GM12878 (cell line): ENCODE data around the gene PPP3CA. TPM values are rescaled to one million over a fixed set of nuclear protein-coding genes. Genes with fewer than 3 reads are reported as not detected.

Experiments used
- ATAC-seq: fragments of 200-7000 bp; cut with Tn5 transposase; 3 replicates; pipeline ENCODE4 v1.9.1; 2020; ENCODE audit warnings: mild to moderate bottlenecking, moderate library complexity
- BruUV-seq: library from RNA; stranded (reverse); fragments of 400-500 nt; replicated peaks from 2 replicates; lab custom pipeline; 2021; lab: Mats Ljungman, UMichigan
- CTCF ChIA-PET: fragments of 300-600 bp; sonication (Branson Sonifier 250); formaldehyde crosslinking; extraction: SDS; loops from one replicate; lab custom pipeline; 2021; ENCODE audit warnings: inconsistent platforms; lab: Yijun Ruan, JAX
- POLR2A ChIA-PET: fragments of 350-600 bp; formaldehyde crosslinking; extraction: SDS; loops from one replicate; lab custom pipeline; 2021; ENCODE audit warnings: inconsistent platforms; lab: Charles Lee
- RAD21 ChIA-PET: fragments of 300-600 bp; sonication (Branson Sonifier 250); formaldehyde crosslinking; loops from one replicate; lab custom pipeline; 2023; ENCODE audit warnings: antibody characterized with exemption; ENCODE audit not compliant: unreplicated experiment; lab: Charles Lee
- SMC1A ChIA-PET: fragments of 300-600 bp; sonication (Branson Sonifier 250); formaldehyde crosslinking; loops from one replicate; lab custom pipeline; 2023; ENCODE audit not compliant: unreplicated experiment, uncharacterized antibody; lab: Charles Lee
- DNase-seq: peaks from one replicate; pipeline ENCODE4 v3.0.0-alpha.2; 2011; ENCODE audit warnings: low read depth, low spot score
- FAIRE-seq: peaks from 3 replicates; lab custom pipeline; 2011; peaks lifted over from hg19 to GRCh38; lab: Jason Lieb, UNC
- H2AFZ ChIP-seq: 2 replicates; pipeline ENCODE4 v1.6.0; 2011; ENCODE audit warnings: low read depth, low read length, control low read depth; ENCODE audit not compliant: control insufficient read depth
- H3K27ac ChIP-seq: 2 replicates; pipeline ENCODE4 v1.5.1; 2011; ENCODE audit warnings: control low read depth; ENCODE audit not compliant: control insufficient read depth, insufficient read depth
- H3K27me3 ChIP-seq, 2 experiments: replicated peaks in 1 of 2; 2 replicates each; pipeline versions ENCODE4 v1.6.0 to v1.6.1; 2011; ENCODE audit warnings: low read length in 1 of 2; ENCODE audit not compliant: control insufficient read depth in 2 of 2, insufficient read depth in 2 of 2
- H3K36me3 ChIP-seq, 2 experiments: 2 replicates each; pipeline ENCODE4 v1.5.1; 2011; ENCODE audit warnings: low read length in 1 of 2; ENCODE audit not compliant: control insufficient read depth in 2 of 2, insufficient read depth in 2 of 2
- H3K4me1 ChIP-seq: 2 replicates; pipeline ENCODE4 v1.6.1; 2011; ENCODE audit warnings: mild to moderate bottlenecking, low read length, moderate library complexity, mixed read lengths; ENCODE audit not compliant: control insufficient read depth, insufficient read depth
- H3K4me2 ChIP-seq: 2 replicates; pipeline ENCODE4 v1.6.0; 2011; ENCODE audit warnings: control low read depth; ENCODE audit not compliant: control insufficient read depth, insufficient read depth
- H3K4me3 ChIP-seq: fragments of 200-600 bp; sonication (generic); 2 replicates; pipeline ENCODE4 v1.5.1; 2016
- H3K79me2 ChIP-seq: 2 replicates; pipeline ENCODE4 v1.6.0; 2011; ENCODE audit warnings: low read length; ENCODE audit not compliant: control insufficient read depth, insufficient read depth
- H3K9ac ChIP-seq: 2 replicates; pipeline ENCODE4 v1.8.0; 2011; ENCODE audit warnings: low read length, control low read depth, mixed read lengths; ENCODE audit not compliant: control insufficient read depth, insufficient read depth
- H3K9me3 ChIP-seq: replicated peaks from 3 replicates; pipeline ENCODE4 v1.5.1; 2011; ENCODE audit warnings: mild to moderate bottlenecking, low read length; ENCODE audit not compliant: control insufficient read depth, insufficient read depth
- H4K20me1 ChIP-seq: 2 replicates; pipeline ENCODE4 v1.6.0; 2011; ENCODE audit not compliant: control insufficient read depth, insufficient read depth
- CBX3 ChIP-seq: fragments of 200-600 bp; sonication (generic); IDR thresholded peaks from 2 replicates; pipeline ENCODE4 v1.6.1; 2016; ENCODE audit warnings: low read depth, borderline replicate concordance
- CREM ChIP-seq: IDR thresholded peaks from 2 replicates; pipeline ENCODE4 v1.6.1; 2014; ENCODE audit warnings: antibody characterized with exemption, low read depth
- CUX1 ChIP-seq: IDR thresholded peaks from 2 replicates; pipeline ENCODE4 v1.6.1; 2012; ENCODE audit warnings: improper control_type of control experiment, low read depth, low read length; ENCODE audit not compliant: insufficient replicate concordance
- HDGF ChIP-seq: fragments of 450-650 bp; IDR thresholded peaks from 2 replicates; pipeline ENCODE4 v1.6.1; 2016; ENCODE audit warnings: antibody characterized with exemption
- LARP7 ChIP-seq: fragments of 450-650 bp; IDR thresholded peaks from 2 replicates; pipeline ENCODE4 v1.6.1; 2017; ENCODE audit warnings: mild to moderate bottlenecking
- PKNOX1 ChIP-seq: fragments of 450-650 bp; IDR thresholded peaks from 2 replicates; pipeline ENCODE4 v1.6.1; 2016; ENCODE audit warnings: mild to moderate bottlenecking
- RAD21 ChIP-seq: IDR thresholded peaks from 2 replicates; pipeline ENCODE4 v1.6.1; 2011; ENCODE audit warnings: mild to moderate bottlenecking, low read depth, low read length, moderate library complexity; ENCODE audit not compliant: insufficient read depth
- SMAD1 ChIP-seq: fragments of 450-650 bp; IDR thresholded peaks from 2 replicates; pipeline ENCODE4 v1.6.1; 2018; ENCODE audit warnings: mild to moderate bottlenecking, low read depth; ENCODE audit not compliant: partially characterized antibody
- SUZ12 ChIP-seq: fragments of 200-600 bp; sonication (generic); IDR thresholded peaks from one replicate; pipeline ENCODE4 v1.6.1; 2018; ENCODE audit warnings: antibody characterized with exemption, mild to moderate bottlenecking; ENCODE audit not compliant: unreplicated experiment
- WRNIP1 ChIP-seq: IDR thresholded peaks from 2 replicates; pipeline ENCODE4 v1.6.1; 2011; ENCODE audit warnings: low read depth, low read length, improper control_type of control experiment, borderline replicate concordance
- ZNF207 ChIP-seq: fragments of 450-650 bp; IDR thresholded peaks from 2 replicates; pipeline ENCODE4 v1.6.1; 2014; ENCODE audit warnings: antibody characterized with exemption, mild to moderate bottlenecking, borderline replicate concordance
- WGBS: methylation state at CpG from one replicate; pipeline ENCODE4 v1.1.6; 2016; ENCODE audit warnings: low lambda C conversion rate; ENCODE audit not compliant: insufficient replicate concordance, insufficient coverage; ENCODE audit errors: missing lambda C conversion rate; 5-methylcytosine and 5-hydroxymethylcytosine counted together
- in situ Hi-C: fragments of 300-500 bp; cut with MboI; formaldehyde crosslinking; loops from 9 replicates; pipeline ENCODE4 v1.14.3; 2018; ENCODE audit warnings: mixed read lengths
- intact Hi-C: fragments of 100-400 bp; cut with micrococcal nuclease; formaldehyde crosslinking; loops from one replicate; pipeline ENCODE4 v1.14.2; 2022; ENCODE audit not compliant: unreplicated experiment
- polyA plus RNA-seq, 11 experiments: library from polyadenylated mRNA; depleted of rRNA in 4 of 11; unstranded in 6 of 11; stranded (reverse) in 5 of 11; fragments of >200 nt; fragmentation: Nextera tagmentation in 4 of 11; fragmentation: Illumina TruSeq in 1 of 11; extraction: Ambion mirVana in 4 of 11; extraction: Trizol in 1 of 11; gene quantifications; 1 replicate in 1 of 11; 2 replicates in 10 of 11; pipeline versions ENCODE4 v1.2.1 to v1.2.3, GENCODE V29; 2011 to 2016; ENCODE audit warnings: inconsistent platforms in 2 of 11, missing spikeins in 2 of 11, low read depth in 1 of 11
- total RNA-seq, 4 experiments: library from RNA; depleted of rRNA in 3 of 4; stranded (reverse); fragments of >200 nt in 3 of 4; fragmentation: Illumina TruSeq in 1 of 4; extraction: Trizol in 1 of 4; gene quantifications; 2 replicates each; pipeline versions ENCODE4 v1.2.1 to v1.2.3, GENCODE V29; 2013 to 2021
- TF ChIP-seq, protein P1 (sequence below): fragments of 150-350 bp; IDR thresholded peaks from 2 replicates; pipeline ENCODE4 v1.6.1; 2016; ENCODE audit warnings: low read depth, low read length
- TF ChIP-seq, protein P2 (sequence below): IDR thresholded peaks from 2 replicates; pipeline ENCODE4 v1.6.1; 2011; ENCODE audit warnings: low read depth, mild to moderate bottlenecking, low read length, moderate library complexity, borderline replicate concordance; ENCODE audit errors: extremely low read depth

PPP3CA gene
- total and polyA plus RNA-seq, 10 of the 15 experiments (the other 5 are each of a cell fraction or from before 2014, with no cell fraction given): 0.33 to 9.0 (median 1.0) TPM

- Histone ChIP-seq H3K79me2 (no peaks in the 10 kb centered on the region; the same call in none of the 2 replicates), H3K27me3 (no peaks in the 10 kb centered on the region), H3K4me3 (no peak overlapping the region), H3K9ac (no peak overlapping the region), H3K36me3 (no peaks in the 10 kb centered on the region), H4K20me1 (no peaks in the 10 kb centered on the region), H2AFZ (no peak overlapping the region), H3K9me3 (no peaks in the 10 kb centered on the region; the same call in 2 of the 3 replicates), H3K4me1 (peaks cover 9% of the 10 kb centered on the region; the same call in 1 of the 2 replicates), H3K27ac (no peak overlapping the region), H3K4me2 (no peak overlapping the region)
- FAIRE-seq (no peak), DNase-seq (no peak), ATAC-seq (no peak)
- SMC1A ChIA-PET: no interaction called here
- intact Hi-C loops (no loop called here), in situ Hi-C loops (no loop called here)
- no TSS peak for BruUV-seq
- CTCF ChIA-PET: interaction anchor here (0.6 to 1.0 kb wide), 2 partner anchors 12 to 97 kb away, joined by 3 to 4 read pairs; no protein-coding TSS in a partner anchor
- 61% methylated on average over 1 of the region's 1 CpG for WGBS
- RAD21 ChIA-PET: no interaction called here
- POLR2A ChIA-PET: no interaction called here
- TF ChIP-seq, protein P1, sequence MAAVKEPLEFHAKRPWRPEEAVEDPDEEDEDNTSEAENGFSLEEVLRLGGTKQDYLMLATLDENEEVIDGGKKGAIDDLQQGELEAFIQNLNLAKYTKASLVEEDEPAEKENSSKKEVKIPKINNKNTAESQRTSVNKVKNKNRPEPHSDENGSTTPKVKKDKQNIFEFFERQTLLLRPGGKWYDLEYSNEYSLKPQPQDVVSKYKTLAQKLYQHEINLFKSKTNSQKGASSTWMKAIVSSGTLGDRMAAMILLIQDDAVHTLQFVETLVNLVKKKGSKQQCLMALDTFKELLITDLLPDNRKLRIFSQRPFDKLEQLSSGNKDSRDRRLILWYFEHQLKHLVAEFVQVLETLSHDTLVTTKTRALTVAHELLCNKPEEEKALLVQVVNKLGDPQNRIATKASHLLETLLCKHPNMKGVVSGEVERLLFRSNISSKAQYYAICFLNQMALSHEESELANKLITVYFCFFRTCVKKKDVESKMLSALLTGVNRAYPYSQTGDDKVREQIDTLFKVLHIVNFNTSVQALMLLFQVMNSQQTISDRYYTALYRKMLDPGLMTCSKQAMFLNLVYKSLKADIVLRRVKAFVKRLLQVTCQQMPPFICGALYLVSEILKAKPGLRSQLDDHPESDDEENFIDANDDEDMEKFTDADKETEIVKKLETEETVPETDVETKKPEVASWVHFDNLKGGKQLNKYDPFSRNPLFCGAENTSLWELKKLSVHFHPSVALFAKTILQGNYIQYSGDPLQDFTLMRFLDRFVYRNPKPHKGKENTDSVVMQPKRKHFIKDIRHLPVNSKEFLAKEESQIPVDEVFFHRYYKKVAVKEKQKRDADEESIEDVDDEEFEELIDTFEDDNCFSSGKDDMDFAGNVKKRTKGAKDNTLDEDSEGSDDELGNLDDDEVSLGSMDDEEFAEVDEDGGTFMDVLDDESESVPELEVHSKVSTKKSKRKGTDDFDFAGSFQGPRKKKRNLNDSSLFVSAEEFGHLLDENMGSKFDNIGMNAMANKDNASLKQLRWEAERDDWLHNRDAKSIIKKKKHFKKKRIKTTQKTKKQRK: no peak
- TF ChIP-seq PKNOX1 (no peak), LARP7 (no peak), RAD21 (no peak), WRNIP1 (no peak), ZNF207 (no peak), CREM (no peak), CBX3 (no peak), CUX1 (no peak), SUZ12 (no peak), HDGF (no peak), SMAD1 (no peak)
- TF ChIP-seq, protein P2, sequence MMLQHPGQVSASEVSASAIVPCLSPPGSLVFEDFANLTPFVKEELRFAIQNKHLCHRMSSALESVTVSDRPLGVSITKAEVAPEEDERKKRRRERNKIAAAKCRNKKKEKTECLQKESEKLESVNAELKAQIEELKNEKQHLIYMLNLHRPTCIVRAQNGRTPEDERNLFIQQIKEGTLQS: no peak
These were observed 24.6 kb downstream of the PPP3CA start for GRCh38 chr4:101322743-101323142.
